Thyroid gland (tissue), 4 donors: ENCODE measurements around the gene ARL14EP. TPM values are rescaled to one million over a fixed set of nuclear protein-coding genes. Genes with fewer than 3 reads are reported as not detected.

Source experiments
- DNase-seq, 2 donors: peaks; one replicate each; pipeline ENCODE4 v3.0.0-alpha.2; 2019
- H3K27ac ChIP-seq, 3 donors: fragments of 200-600 bp; sonication (generic); 1 replicate in 2 of 3; 2 replicates in 1 of 3; pipeline ENCODE4 v1.5.1; 2016 to 2019; ENCODE audit warnings: mild to moderate bottlenecking in 1 of 3, moderate library complexity in 1 of 3
- H3K27me3 ChIP-seq: fragments of 200-600 bp; sonication (generic); one replicate; pipeline ENCODE4 v1.5.1; 2019
- H3K36me3 ChIP-seq, 2 donors: fragments of 200-600 bp; sonication (generic); one replicate each; pipeline ENCODE4 v1.5.1; 2016 to 2019
- H3K4me1 ChIP-seq, 2 donors: fragments of 200-600 bp; sonication (generic); one replicate each; pipeline ENCODE4 v1.5.1; 2017 to 2019
- H3K4me3 ChIP-seq, 3 donors: fragments of 200-600 bp; sonication (generic); replicated peaks in 1 of 3; 1 replicate in 2 of 3; 2 replicates in 1 of 3; pipeline ENCODE4 v1.5.1; 2016; ENCODE audit warnings: mild to moderate bottlenecking in 1 of 3
- H3K9me3 ChIP-seq: fragments of 200-600 bp; sonication (generic); one replicate; pipeline ENCODE4 v1.5.1; 2017
- POLR2A ChIP-seq, 2 donors: fragments of 450-650 bp; IDR thresholded peaks; one replicate each; pipeline ENCODE4 v1.6.1; 2017; ENCODE audit warnings: antibody characterized with exemption in 2 of 2, mild to moderate bottlenecking in 2 of 2, moderate library complexity in 1 of 2
- WGBS, 2 donors: methylation state at CpG; one replicate each; pipeline ENCODE4 v1.1.5; 2017; 5-methylcytosine and 5-hydroxymethylcytosine counted together
- intact Hi-C: fragments of 100-400 bp; cut with DNase I; formaldehyde crosslinking; loops from one replicate; pipeline ENCODE4 v1.15.1; 2023
- total RNA-seq, 4 donors: library from RNA; depleted of rRNA; stranded (reverse); fragments of >200 nt; gene quantifications; one replicate each; pipeline ENCODE4 v1.2.3, GENCODE V29; 2016
- TF ChIP-seq, protein P1 (sequence below), 6 experiments: fragments of 200-600 bp in 3 of 6; fragments of 450-650 bp in 3 of 6; sonication (generic) in 3 of 6; IDR thresholded peaks; one replicate each; pipeline ENCODE4 v1.5.1; 2016 to 2019; ENCODE audit warnings: antibody characterized with exemption in 6 of 6, mild to moderate bottlenecking in 2 of 6, inconsistent platforms in 1 of 6, moderate library complexity in 1 of 6

Gene ARL14EP
- total RNA-seq, 4 donors from 2014 or later: 28.2 to 60.5 (median 45.1) TPM

DNA sequence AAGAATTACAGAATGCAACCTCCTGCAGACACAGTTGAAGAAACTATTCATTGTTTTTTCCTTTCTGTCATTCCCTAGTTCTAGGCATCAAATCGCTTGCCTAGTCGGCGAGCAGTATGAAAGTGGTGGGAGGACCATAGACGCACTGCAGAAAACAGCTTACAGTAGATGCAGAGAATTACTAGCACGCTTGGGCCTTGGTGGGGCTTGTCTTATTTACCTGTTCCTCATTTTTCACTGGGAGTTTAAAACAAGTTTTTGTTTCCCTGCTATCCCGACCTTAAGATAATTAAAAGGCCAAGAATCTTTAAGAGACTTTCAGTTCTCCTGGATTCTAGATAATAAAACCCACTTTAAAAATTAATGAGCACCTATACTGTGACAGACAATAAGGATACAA, 713 bp upstream of the ARL14EP start:
- Histone ChIP-seq H3K27me3 (no peaks in the 10 kb centered on the region), H3K27ac (no peak overlapping the region), H3K9me3 (no peaks in the 10 kb centered on the region), H3K4me3 (peak overlapping the region in 2 of 3 donors; percentile 16 to 64), H3K4me1 (peaks cover 14% of the 10 kb centered on the region in 2 donors), H3K36me3 (no peaks in the 10 kb centered on the region)
- TF ChIP-seq POLR2A (IDR thresholded peaks at IDR 0.05): no peak
- TF ChIP-seq, protein P1, sequence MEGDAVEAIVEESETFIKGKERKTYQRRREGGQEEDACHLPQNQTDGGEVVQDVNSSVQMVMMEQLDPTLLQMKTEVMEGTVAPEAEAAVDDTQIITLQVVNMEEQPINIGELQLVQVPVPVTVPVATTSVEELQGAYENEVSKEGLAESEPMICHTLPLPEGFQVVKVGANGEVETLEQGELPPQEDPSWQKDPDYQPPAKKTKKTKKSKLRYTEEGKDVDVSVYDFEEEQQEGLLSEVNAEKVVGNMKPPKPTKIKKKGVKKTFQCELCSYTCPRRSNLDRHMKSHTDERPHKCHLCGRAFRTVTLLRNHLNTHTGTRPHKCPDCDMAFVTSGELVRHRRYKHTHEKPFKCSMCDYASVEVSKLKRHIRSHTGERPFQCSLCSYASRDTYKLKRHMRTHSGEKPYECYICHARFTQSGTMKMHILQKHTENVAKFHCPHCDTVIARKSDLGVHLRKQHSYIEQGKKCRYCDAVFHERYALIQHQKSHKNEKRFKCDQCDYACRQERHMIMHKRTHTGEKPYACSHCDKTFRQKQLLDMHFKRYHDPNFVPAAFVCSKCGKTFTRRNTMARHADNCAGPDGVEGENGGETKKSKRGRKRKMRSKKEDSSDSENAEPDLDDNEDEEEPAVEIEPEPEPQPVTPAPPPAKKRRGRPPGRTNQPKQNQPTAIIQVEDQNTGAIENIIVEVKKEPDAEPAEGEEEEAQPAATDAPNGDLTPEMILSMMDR (IDR thresholded peaks at IDR 0.05): no peak
- 51 to 68% methylated on average over 6 of the region's 6 CpGs for WGBS, 2 donors
- intact Hi-C loops: no loop called here
- DNase-seq: no peak

DNA sequence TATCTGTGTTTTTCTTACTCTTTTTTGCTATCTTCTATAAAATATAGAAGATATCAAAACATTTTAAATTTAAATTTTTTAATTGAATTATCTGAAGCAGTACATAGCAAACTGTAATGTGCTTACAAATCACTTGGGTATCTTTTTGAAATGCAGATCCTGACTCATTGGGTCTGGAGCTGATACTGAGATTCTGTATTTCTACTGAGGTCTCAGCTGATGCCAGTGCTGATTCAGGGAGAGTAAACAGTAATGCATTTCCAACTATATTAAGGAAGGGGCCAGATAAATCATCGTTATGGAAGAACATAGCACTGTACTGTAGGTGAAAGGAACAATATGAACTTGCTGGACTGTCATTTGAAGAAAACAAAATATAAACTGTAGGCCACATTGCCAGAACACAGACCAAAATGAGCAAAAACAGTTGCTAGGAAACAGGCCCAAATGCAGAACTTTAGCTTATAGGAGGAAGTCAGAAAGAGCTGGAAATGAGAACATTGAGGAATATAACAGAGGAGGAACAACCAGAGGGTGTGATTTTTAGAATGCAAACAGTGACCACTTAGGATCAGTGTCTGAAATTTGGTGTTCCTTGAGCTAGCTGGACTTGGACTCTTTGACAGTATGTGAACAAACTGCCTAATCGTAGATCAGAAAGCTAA, 3.3 kb downstream of the ARL14EP start:
- Histone ChIP-seq H3K36me3 (no peaks in the 10 kb centered on the region), H3K4me1 (peaks cover 14 to 19% of the 10 kb centered on the region in 2 donors), H3K27ac (no peak overlapping the region), H3K4me3 (no peak overlapping the region), H3K9me3 (no peaks in the 10 kb centered on the region), H3K27me3 (no peaks in the 10 kb centered on the region)
- intact Hi-C loops: no loop called here
- TF ChIP-seq POLR2A (IDR thresholded peaks at IDR 0.05): no peak
- TF ChIP-seq, protein P1 (IDR thresholded peaks at IDR 0.05): no peak
- WGBS, 2 donors: 70 to 80% methylated on average over 2 of the region's 2 CpGs
- no peak for DNase-seq

DNA sequence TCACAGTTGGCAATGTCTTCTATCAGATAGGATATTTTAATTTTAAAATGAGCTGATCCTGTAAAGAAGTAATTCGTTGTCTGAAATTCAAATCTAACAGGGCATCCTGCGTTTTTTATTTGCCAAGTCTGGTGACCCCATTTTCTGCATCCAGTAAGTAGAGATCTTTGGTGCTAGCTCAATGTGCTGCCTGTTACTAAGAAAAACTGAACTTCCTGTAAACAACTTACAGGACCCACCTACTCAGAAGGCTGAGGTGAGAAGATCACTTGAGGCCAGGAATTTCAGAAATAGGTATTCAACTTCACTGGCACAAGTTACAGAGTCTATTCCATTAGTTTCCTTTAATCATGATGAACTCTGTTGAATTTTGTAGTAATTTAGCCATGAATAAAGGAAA, 4.0 kb downstream of the ARL14EP start:
- Histone ChIP-seq H3K36me3 (no peaks in the 10 kb centered on the region), H3K4me3 (no peak overlapping the region), H3K4me1 (peaks cover 14 to 19% of the 10 kb centered on the region in 2 donors), H3K27ac (no peak overlapping the region), H3K9me3 (no peaks in the 10 kb centered on the region), H3K27me3 (no peaks in the 10 kb centered on the region)
- TF ChIP-seq, protein P1 (IDR thresholded peaks at IDR 0.05): no peak
- no peak for TF ChIP-seq POLR2A (IDR thresholded peaks at IDR 0.05)
- no peak for DNase-seq
- intact Hi-C loops: no loop called here
- WGBS, 2 donors: 88 to 93% methylated on average over 2 of the region's 2 CpGs

- Histone ChIP-seq H3K9me3 (no peaks in the 10 kb centered on the region), H3K27me3 (no peaks in the 10 kb centered on the region), H3K4me1 (peaks cover 14 to 17% of the 10 kb centered on the region in 2 donors), H3K4me3 (no peak overlapping the region), H3K27ac (no peak overlapping the region), H3K36me3 (peaks cover 3 to 5% of the 10 kb centered on the region in 2 donors)
- TF ChIP-seq, protein P1 (IDR thresholded peaks at IDR 0.05): no peak
- no peak for TF ChIP-seq POLR2A (IDR thresholded peaks at IDR 0.05)
- no peak for DNase-seq
- intact Hi-C loops: no loop called here
Observed at GRCh38 chr11:30328681-30329080, 5.8 kb downstream of the ARL14EP start.

DNA sequence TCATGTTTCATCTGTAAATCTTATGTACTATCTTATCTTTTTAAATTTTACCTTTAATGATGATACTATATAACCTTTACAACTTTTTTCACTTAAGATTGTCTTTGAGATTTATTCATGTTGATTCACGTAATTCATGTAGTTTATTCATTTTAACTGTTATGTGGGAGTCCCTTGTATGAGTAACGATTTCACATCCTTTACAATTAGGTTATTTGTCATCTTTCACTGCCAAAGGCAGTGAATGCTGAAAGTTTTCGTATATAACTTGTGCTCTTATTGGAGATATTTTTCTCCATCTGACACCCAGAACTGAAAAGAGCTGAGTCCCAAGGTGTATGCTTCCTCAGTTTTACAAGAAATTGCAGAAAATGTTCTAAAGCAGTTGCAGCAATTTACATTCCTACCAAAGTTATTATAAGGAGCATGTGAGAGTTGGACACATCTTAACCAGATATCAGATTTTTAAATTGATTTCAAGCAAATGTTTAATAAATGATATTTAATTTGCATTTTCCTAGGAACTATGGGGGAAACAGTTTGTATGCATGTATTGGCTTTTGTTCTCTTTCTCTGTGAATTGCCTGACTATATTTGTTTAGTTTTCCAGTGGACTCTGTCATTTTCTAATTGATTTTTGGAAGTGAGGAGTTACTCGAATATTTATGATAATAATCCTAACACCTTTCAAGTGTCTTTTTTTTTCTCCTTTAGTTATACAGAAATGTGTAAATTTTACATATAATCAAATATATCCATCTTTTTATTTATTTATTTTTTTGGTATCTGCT, 6.4 kb downstream of the ARL14EP start:
- WGBS, 2 donors: 85 to 90% methylated on average over 4 of the region's 4 CpGs
- H3K27ac ChIP-seq: no peak overlapping the region
- DNase-seq: no peak
- no peaks in the 10 kb centered on the region for H3K27me3 ChIP-seq
- H3K36me3 ChIP-seq: peaks cover 4 to 6% of the 10 kb centered on the region in 2 donors
- TF ChIP-seq, protein P1 (IDR thresholded peaks at IDR 0.05): no peak
- TF ChIP-seq POLR2A (IDR thresholded peaks at IDR 0.05): no peak
- no peak overlapping the region for H3K4me3 ChIP-seq
- H3K9me3 ChIP-seq: no peaks in the 10 kb centered on the region
- peaks cover 8 to 11% of the 10 kb centered on the region in 2 donors for H3K4me1 ChIP-seq
- intact Hi-C loops: no loop called here
